Glomerular visceral epithelial cell (primary cell): Measurements from ENCODE around the gene FAM83F.
"Not testable (repeated sequence)": the region's sequence is repeated elsewhere in the genome, so short reads cannot be mapped to it uniquely, and the experiment has no call there.

Experiments used
- DNase-seq: peaks from one replicate; pipeline ENCODE4 v3.0.0-alpha.2; 2016; ENCODE audit errors: extremely low spot score

FAM83F gene

DNA sequence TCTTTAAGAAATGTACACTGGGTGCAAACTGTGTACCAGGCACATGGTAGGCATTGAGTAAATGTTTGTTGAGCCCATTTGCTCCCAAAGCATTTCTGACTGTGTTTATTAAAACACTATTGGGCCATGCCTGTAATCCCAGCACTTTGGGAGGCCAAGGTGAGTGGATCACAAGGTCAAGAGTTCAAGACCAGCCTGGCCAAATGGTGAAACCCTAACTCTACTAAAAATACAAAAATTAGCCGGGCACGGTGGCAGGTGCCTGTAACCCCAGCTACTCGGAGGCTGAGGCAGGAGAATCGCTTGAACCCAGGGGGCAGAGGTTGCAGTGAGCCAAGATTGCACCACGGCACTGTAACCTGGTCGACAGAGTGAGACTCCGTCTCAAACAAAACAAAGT lies 1.9 kb upstream of the FAM83F start:
- DNase-seq, result not testable (repeated sequence)

DNA sequence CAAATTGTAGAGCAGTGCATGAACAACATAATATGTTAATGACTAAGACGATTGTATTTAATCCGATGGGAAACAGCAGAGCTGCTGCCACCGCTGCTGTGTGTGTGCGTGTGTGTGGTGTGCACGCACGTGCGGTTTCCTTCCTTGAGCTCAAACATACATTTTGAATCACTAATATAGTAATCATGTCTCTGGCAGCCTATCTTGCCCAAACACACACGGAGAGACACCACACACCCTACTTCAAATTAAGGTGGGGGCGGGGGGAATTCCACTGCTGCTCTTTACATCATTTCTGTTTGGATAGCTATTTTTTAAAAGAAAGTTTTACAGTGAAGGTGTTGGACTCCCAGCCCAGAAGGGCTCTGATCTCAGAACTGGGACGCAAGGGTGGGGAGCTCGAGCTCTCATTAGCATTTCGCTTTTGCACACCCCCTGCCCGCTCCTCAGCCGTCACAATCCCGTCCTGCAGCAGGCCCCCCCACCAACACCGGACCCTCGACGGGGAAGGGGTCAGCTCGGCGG lies 651 bp upstream of the FAM83F start:
- DNase-seq, result no peak

DNA sequence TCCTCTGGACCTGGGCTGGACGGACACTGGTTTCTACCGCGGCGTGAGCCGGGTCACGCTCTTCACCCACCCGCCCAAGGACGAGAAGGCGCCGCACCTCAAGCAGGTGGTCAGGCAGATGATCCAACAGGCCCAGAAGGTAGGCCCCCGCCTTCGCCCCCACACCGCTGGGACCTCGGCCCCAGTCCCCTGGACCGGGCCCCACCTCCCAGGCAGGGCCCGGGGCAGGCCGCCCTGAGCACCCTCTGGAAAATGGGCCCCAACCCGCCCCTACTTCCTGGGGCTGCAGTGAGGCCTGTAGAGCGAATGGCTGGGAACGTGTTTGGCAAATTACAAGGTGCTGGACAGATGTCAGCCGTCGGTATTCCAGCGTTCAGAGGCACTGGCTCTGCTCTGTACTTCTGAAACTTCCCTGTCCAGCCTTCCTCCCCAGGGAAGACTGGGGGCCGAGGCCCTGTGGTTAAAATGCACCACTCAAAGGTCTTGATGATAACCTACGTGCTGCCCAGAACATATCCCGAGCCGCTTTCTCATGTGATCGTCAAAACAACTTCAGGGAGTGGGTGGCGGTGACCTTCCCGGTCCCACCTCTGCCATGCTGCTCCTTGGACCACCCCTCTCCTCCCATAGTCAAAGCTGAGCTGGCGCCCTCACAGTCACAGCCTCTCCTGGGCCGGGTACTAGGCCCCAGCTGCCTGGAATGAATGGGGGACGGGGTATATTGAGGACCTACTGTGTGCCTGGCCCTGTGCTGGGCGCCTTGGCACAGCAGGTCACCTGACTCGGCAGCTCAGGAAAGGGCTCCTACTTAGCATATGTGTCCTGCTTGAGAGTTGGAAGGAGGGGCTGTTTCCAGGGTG lies 869 bp downstream of the FAM83F start:
- no peak for DNase-seq

DNA sequence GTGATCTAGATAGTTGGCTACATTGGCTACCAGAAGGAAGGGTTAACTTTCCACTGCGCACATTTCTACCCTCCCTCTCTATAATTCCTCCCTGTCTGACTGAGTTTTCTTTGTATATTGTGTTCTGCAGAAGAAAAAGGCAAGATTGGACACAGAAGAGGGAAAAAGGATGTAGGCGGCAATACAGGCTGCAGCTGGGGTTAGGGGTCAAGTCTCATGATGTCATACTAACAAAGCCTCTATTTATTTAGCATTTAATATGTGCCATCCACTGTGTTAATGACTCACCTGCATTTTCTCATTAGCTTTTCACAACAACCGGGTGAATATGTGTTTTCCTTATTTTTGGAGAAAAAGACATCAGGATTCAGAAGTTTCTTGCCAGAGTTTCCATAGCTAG lies 2.0 kb downstream of the FAM83F start:
- DNase-seq, result no peak

DNA sequence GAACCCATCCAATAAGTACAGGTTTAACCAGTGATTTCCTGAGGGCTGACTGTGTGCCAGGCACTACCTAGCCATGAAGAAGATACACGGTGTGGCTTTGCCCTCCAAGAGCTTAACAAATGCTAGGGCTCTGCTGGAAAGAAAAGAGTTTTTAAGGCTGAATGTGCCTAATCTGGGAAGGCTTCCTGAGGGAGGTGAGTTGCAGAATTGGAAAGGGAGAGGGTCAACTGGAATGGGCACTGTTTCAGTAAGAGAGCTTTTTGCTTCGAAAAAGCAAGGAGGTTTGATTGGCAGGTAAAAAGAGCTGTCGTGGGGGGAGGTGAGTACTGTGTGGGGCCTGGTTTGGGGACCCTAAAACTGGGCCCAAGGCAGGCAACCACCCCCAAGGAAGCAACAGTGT lies 2.7 kb downstream of the FAM83F start:
- no peak for DNase-seq

DNA sequence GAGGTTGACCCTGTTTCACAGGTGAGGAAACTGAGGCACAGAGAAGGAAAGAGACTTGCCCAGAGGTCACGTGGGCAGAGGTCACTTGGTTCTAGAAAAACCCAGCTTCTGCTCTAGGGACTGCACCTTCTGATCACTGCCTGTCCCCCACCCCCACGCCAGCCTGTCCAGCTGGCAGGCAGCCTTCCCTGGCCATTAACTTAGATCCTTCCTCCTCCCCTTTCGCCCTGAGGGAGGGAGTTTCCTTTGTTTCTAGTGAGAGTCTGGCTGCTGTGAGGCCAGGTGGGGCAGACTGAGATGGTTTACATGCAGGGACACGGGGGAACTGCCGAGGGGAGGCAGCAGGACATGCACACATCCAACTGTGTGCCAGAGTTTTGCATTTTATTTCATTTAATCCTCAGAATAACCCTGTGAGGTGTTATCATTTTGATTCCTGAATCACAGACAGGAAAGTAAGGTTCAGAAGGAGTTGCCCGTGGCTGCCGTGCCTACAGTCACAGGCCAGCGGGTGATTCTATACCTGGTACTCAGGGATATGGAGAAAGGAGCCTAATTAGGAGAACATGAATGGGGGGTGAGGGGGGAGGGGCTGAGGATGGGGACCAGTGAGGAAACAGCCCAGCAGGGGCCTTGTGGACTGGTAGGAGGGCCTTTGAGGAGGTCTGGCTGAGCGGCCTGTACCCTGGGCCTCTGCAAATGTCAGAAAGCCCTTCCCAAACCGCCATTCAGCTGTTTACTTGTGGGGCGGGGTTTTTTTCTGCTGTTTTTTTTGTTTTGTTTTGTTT lies 3.4 kb downstream of the FAM83F start:
- DNase-seq, result peak; percentile 28

DNA sequence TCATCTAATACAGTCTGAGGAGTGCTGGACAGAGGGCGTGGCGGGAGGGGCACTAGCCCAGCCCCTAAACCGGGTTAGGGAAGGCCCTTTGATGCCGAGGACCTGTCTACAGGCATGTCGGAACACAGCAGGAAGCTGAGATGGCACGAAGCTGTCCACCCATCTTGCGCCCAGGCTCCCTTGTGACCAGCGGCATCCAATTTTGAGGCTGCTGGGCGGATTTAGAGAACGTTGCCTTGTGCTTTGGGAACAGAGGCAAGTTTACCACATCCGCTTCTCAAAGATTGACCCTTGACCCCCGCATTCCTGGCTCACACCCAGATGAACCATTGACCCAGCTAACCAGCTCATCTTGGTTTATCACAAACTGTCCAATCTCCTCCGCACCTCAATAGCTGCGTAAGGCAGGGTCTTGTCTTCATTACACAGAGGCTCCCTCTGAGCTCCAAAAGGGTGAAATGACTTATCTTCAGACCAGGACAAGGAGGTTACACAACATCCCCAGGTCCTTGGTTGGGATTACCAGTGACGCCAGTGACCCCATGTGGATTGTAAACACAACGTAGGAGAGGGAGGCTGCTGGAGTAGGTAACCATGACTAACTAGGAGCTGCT lies 4.5 kb downstream of the FAM83F start:
- DNase-seq, result peak; percentile 33

DNA sequence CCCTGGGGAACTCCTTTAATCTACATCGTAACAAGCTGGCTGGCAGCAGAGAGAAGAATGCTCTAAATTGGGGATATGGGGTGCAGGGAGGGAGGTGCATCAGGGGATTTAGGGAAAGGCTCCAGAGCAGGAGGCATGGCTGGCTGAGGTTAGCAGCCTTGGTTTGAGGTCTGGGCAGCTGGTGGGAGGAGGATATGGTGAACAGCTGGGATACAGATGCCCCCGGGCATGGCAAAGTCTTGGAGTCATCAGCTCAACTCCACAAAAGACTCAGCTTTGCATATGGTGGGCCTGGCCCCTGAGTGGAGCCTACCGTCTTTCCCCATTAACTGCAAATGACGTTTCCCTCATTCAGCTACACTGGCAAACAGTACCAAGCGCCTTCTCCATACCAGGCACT lies 5.4 kb downstream of the FAM83F start:
- DNase-seq, result no peak

DNA sequence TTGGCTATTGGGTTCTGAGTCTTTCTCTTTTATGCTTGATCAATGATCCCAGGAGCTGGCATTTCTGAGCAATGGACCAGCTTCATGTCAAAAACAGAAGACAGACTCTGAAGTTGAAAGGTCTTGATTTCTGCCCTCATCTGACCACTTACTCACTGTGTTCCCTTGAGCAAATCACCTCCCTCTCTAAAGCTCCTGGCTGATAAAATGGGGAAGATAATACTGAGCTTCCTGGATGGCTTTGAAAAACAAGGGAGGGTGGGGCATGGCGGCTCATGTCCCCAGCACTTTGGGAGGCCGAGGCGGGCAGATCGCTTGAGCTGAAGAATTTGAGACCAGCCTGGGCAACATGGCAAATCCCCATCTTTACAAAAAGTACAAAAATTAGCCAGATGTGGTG lies 6.4 kb downstream of the FAM83F start:
- no peak for DNase-seq

DNA sequence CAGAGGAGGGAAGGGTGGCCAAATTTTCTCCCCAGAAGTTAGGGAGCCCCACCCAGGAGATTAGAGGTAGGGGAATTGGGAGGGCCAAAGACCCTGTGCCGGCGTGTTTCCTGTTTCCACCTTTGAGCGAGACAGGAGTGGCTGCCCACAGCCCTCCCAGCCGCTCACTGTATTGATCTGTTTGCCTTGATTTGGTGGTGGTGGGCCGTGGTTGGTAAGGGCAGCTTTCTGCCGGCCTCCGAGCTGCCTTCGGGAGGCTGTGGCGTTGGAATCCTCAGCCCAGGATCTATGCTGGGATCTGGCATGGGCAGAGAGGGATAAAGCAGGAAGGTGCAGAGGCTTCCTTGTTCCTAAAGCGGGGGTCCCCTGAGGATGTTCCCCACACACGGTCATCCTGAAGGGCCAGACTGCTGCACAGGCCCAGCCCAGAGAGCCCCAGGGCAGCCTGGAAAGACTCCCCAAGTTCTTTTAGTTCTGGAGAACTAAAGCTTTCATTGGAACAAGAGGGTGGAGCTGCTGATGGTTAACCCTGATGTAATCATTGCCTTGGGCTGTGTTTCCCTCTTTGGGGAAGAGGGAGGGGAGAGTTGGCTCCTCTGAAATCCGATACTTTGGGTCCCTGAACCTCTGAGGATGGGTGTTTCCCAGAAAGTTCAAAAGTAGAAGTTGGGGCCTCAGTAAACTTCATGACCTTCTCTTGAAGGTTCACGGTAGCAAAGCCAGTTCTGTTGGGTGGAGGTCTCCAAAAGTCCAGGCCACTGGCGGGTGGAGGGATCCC lies 7.2 kb downstream of the FAM83F start:
- DNase-seq, result no peak

DNA sequence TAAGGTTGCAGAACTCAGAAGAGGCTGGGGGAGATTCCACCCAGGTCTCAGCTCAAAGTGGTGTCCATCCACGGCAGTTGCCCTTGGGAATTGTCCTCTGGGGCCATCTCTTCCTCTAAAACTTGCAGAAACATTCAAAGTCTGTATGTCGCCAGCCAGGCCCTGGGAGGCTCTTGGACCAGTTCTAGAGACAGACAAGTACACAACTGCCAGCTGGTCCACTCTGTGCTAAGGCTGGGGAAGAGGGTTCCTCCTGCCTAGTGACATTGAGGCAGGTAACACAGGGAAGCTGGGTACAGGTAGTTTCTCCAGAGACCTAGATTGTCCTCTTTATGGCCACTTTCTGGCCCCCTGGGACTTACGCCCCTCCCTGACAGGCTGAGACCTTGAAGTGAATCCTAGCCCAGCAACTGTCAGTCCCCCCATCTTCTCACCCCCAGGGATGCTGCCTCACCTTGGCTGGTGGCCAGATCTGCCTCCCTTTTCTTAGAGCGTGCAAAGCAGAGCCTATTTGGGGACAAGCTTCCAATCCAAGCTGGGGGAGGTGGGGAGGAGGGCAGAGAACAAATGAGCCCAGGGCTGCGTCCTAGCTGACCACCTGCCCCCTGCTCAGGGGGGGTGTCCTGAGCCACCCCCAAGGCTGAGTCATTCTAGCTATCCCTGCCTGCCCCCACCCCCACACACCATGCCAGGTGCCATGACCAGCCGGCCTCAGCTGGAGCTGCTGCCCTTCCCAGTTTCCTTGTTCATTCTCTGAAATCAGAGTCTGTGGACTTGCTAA lies 8.4 kb downstream of the FAM83F start:
- DNase-seq, result no peak

DNA sequence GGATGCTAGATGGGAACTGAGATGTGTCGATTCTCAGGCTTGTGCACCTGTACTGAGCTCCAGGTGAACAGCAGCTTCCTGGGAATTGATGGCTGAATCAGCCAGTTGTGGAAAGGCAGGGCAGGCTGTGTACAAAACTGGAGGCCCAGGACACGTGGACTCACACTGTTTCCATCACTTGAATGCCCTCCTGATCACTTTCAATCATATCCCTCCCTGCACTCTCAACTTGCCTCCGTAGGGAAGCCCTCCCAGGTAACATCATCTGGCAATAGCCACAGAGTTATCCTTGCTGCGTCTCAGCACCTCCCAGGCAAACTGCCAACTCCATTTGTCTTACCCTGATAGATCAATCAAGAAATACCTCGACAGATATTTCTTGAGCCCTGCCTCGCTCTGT lies 10.1 kb downstream of the FAM83F start:
- DNase-seq, result no peak

DNA sequence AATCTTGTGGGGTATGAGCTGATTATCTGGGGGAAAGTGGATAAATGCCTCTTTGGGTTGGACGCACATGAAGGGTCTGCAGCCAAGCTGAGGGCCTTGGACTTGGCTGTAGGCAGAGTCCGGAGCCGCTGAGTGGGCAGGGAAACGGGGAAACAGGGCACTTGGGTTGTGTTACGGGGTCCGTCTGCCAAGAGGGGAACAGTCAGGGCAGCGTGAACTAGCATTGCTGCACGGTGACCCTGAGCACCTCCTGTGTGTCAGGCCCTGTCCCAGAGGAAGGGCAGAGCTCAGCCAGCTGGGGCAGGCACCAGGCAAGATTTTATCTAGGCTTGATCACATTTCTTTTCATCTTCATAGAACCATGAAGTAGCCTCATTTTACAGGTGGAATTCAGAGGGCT lies 11.9 kb downstream of the FAM83F start:
- no peak for DNase-seq

DNA sequence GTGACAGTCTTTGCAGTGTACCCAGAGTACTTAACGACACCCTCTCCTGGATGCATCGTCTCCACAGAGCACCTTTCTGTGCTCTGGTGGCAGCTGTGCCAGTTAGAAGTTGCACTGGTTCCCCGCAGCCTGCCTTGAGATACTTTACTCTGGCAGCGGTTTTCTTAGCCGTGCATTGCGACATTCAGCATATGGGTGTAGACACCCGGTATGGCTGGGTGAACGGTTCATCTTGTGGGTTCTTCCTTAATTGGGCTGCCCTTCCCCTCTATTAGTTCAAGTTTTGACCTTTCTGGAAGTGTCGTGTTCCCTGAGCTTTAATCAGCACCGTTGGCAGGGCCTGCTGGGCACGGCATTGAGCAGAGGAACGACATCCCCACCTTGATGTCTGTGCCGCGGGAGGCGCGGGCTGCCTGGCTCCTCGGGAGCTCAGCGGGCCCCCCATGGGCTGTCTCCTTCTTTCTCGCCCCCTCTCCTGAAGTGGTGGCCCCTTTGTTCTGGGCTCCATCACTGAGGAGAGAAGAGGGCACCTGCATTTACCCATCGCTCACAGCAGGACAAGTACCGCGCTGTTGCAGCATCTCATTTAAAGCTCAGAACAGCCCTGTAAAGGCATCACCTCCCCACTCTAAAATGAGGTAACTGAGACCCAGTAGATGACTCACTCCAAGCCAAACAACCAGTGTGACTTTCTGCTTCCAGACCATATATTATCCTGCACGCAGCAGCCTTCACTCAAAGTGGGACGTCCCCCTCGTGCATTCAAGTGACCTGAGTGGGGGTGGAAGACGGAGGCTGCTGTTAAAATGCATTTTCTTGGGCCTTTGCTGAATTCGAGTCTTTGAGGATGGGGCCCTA lies 13.3 kb downstream of the FAM83F start:
- DNase-seq, result no peak

DNA sequence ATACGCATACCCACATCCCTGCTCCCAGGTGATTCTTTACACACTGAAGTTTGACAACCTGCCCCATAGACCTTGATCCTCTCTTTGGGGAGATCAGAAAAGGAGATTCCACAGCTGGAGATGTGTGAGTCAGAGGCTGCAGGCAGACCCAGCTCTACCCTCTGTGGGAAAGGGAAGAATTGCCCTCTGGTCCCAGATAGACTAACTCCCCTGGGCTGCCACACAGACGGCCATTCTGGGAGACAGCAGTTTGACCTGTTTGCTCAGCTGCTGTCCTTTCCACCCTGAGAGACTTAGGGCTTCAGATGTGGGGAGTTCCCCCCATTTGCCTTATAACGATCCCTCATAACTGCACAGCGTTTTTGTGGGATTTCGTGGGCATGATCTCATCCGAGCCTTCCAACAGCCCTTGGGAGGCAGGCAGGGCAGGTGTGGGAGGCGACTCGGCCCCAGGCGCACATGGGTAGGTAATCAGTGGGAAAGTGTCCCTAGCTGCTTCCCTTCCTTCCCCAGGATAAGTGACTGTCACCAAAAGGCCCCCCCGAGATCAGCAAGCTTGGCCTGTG lies 14.1 kb downstream of the FAM83F start:
- peak; percentile 16 for DNase-seq

DNA sequence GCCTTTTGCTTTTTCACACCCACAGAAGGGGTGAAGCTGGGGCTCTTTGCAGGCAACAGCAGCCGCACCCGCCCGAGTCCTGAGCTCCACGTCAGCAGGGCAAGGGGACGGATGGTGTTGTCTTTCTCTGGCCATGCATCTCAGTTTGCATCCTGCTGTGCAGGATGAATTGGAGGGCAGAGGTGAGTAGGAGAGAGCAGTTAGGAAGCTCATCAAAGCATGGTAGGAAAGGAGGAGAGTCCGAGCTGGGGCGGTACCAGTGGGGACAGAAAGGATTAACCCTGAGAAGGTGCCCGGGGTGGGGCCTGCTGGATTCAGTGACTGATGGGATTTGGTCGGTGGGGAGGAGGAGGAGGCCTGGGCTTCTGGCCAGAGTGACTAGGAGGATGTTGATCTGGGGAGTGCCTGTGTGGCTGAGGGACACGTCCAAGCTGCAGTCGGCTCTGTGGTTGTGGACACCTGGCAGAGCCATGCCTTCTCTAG lies 14.6 kb downstream of the FAM83F start:
- peak; percentile 7 for DNase-seq

DNA sequence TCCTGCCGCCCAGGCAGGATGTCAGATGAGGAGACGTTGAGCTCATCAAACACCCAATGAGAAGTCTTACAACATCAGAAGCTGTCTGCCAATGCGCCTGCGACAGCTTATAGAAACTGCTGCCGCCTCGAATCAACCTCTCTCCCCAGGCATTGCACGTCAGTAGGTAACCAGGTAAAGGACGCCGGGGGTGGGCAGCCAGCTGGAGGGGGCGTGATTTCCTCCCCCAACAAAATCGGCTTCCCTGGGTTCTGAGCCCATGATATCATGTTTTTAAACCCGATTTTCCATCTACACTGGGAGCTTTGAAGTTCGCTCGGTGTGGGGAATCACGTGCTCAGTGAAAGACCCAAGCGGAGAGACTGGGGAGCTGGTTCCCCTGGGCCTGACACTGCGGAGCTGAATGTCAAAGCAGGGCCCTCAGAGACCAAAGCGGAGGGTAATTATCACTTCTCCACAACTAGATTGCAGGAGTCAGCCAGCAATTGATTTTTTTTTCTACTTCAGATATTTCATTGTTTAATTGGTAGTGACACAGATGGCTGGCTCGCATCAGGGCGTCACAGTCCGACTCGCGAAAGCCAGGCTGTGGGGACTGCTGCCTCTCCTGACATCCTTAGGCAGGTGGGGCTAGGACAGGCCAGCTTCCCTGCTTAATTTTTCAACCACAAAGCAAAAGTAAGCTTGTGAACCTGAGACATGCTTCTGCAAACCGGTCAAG lies 15.4 kb downstream of the FAM83F start:
- DNase-seq, result no peak

DNA sequence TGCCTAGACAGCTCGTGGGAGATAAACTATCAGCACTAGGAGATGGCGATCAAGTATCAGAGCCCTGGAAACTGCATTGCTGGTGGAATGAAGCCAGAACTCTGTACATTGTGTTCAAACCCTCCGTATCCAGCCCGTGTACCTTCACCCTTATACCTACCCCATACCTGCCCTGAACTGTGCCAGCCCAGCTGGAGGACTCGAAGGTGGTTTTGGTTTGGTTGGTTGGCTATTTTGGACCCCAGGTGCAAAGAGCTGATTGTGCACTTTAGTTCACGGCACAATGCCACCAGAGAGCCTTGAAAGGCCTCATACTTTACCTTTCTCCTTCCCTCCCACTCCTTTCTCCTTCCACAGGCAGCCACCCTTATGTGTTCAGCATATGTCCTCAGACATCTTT lies 16.0 kb downstream of the FAM83F start:
- DNase-seq, result no peak
